Natural killer cell treated with Interleukin-12 subunit alpha and Interleukin-12 subunit beta and Interleukin-15 and Interleukin-18, amount 100 ng/mL, for 72 hours (primary cell): ENCODE results near the gene IL21R. TPM values are rescaled to one million over a fixed set of nuclear protein-coding genes. Genes with fewer than 3 reads are reported as not detected.

Experiments used
- ATAC-seq, 2 donors: fragments of 150-1000 bp; cut with Tn5 transposase in 1 of 2; sonication (Bioruptor Pico), chemical (Tn5 transposase) in 1 of 2; 2 replicates each; pipeline ENCODE4 v1.10.0; 2021
- DNase-seq: peaks from one replicate; pipeline ENCODE4 v3.0.0; 2022; ENCODE audit warnings: low spot score
- H3K27ac Mint-ChIP-seq, 2 donors: 1 replicate in 1 of 2; 2 replicates in 1 of 2; pipeline ENCODE4 v1.8.0; 2022; ENCODE audit warnings: mixed read lengths in 2 of 2, mild to moderate bottlenecking in 1 of 2, moderate library complexity in 1 of 2
- H3K27me3 Mint-ChIP-seq, 2 donors: 1 replicate in 1 of 2; 2 replicates in 1 of 2; pipeline ENCODE4 v1.8.0; 2022; ENCODE audit warnings: mixed read lengths in 2 of 2
- H3K36me3 Mint-ChIP-seq: one replicate; pipeline ENCODE4 v1.8.0; 2022; ENCODE audit warnings: mixed read lengths
- H3K4me1 Mint-ChIP-seq, 2 donors: 1 replicate in 1 of 2; 2 replicates in 1 of 2; pipeline ENCODE4 v1.8.0; 2022; ENCODE audit warnings: low read depth in 2 of 2, mixed read lengths in 2 of 2, mild to moderate bottlenecking in 1 of 2
- H3K4me3 Mint-ChIP-seq: one replicate; pipeline ENCODE4 v1.8.0; 2022; ENCODE audit warnings: mixed read lengths
- H3K9me3 Mint-ChIP-seq: 2 replicates; pipeline ENCODE4 v1.8.0; 2022; ENCODE audit warnings: mixed read lengths
- total RNA-seq, 2 donors: library from RNA; stranded (reverse); gene quantifications; one replicate each; pipeline ENCODE4 v1.2.3, GENCODE V29; 2022

The IL21R gene
- total RNA-seq, 2 donors from 2014 or later: 58.3 to 64.4 TPM

GRCh38 chr16:27410761-27411160, 8.8 kb downstream of the IL21R start:
- Mint-ChIP-seq H3K4me3 (peak overlapping the region; percentile 53), H3K4me1 (peaks cover 67 to 84% of the 10 kb centered on the region in 2 donors)

GRCh38 chr16:27413956-27414355, 12.0 kb downstream of the IL21R start:
- peak overlapping the region; percentile 39 for H3K4me3 Mint-ChIP-seq
- peaks cover 53 to 68% of the 10 kb centered on the region in 2 donors for H3K4me1 Mint-ChIP-seq
- no peaks in the 10 kb centered on the region for H3K9me3 Mint-ChIP-seq
- peaks cover 53% of the 10 kb centered on the region for H3K36me3 Mint-ChIP-seq
- DNase-seq (no peak), ATAC-seq (no peak)
- peak overlapping the region in 1 of 2 donors; percentile 98 for H3K27ac Mint-ChIP-seq
- H3K27me3 Mint-ChIP-seq: no peaks in the 10 kb centered on the region

More at GRCh38 chr16:27410761-27411160, 8.8 kb downstream of the IL21R start:
- Mint-ChIP-seq H3K36me3 (peaks cover 44% of the 10 kb centered on the region), H3K27me3 (no peaks in the 10 kb centered on the region), H3K9me3 (peaks cover 5% of the 10 kb centered on the region), H3K27ac (peak overlapping the region; percentile 85 to 90)
- ATAC-seq (no peak), DNase-seq (no peak)

GRCh38 chr16:27414788-27415431, 12.9 kb downstream of the IL21R start:
- Mint-ChIP-seq H3K4me1 (peaks cover 57 to 68% of the 10 kb centered on the region in 2 donors), H3K4me3 (peak overlapping the region; percentile 50), H3K27ac (peak overlapping the region; percentile 78 to 98), H3K36me3 (peaks cover 57% of the 10 kb centered on the region), H3K27me3 (no peaks in the 10 kb centered on the region), H3K9me3 (no peaks in the 10 kb centered on the region)
- ATAC-seq (peak; percentile 21 to 65), DNase-seq (no peak)

- Mint-ChIP-seq H3K36me3 (peaks cover 64% of the 10 kb centered on the region), H3K27me3 (no peaks in the 10 kb centered on the region), H3K4me1 (peaks cover 52 to 54% of the 10 kb centered on the region in 2 donors), H3K27ac (peak overlapping the region; percentile 84 to 98), H3K9me3 (peaks cover 4% of the 10 kb centered on the region), H3K4me3 (peak overlapping the region; percentile 57)
- no peak for DNase-seq
- peak; percentile 95 to 96 for ATAC-seq
Observed at GRCh38 chr16:27417047-27417671, 15.2 kb downstream of the IL21R start.

GRCh38 chr16:27421961-27422740, 20.2 kb downstream of the IL21R start:
- peaks cover 51 to 53% of the 10 kb centered on the region in 2 donors for H3K4me1 Mint-ChIP-seq
- no peak overlapping the region for H3K4me3 Mint-ChIP-seq
- peak overlapping the region in 1 of 2 donors; percentile 17 for H3K27ac Mint-ChIP-seq
- H3K36me3 Mint-ChIP-seq: peaks cover 56% of the 10 kb centered on the region
- H3K9me3 Mint-ChIP-seq: peaks cover 7% of the 10 kb centered on the region
- DNase-seq: no peak
- no peaks in the 10 kb centered on the region for H3K27me3 Mint-ChIP-seq
- ATAC-seq: no peak

GRCh38 chr16:27424772-27425498, 23.0 kb downstream of the IL21R start:
- ATAC-seq (no peak), DNase-seq (peak; percentile 44)
- H3K27ac Mint-ChIP-seq: peak overlapping the region; percentile 48 to 95
- no peaks in the 10 kb centered on the region for H3K27me3 Mint-ChIP-seq
- H3K9me3 Mint-ChIP-seq: peaks cover 7% of the 10 kb centered on the region
- peaks cover 47% of the 10 kb centered on the region for H3K36me3 Mint-ChIP-seq
- H3K4me1 Mint-ChIP-seq: peaks cover 54 to 60% of the 10 kb centered on the region in 2 donors
- H3K4me3 Mint-ChIP-seq: no peak overlapping the region

- peaks cover 56 to 68% of the 10 kb centered on the region in 2 donors for H3K4me1 Mint-ChIP-seq
- H3K27me3 Mint-ChIP-seq: no peaks in the 10 kb centered on the region
- peak overlapping the region; percentile 93 to 95 for H3K27ac Mint-ChIP-seq
- peaks cover 5% of the 10 kb centered on the region for H3K9me3 Mint-ChIP-seq
- H3K4me3 Mint-ChIP-seq: peak overlapping the region; percentile 74
- ATAC-seq (no peak), DNase-seq (no peak)
- H3K36me3 Mint-ChIP-seq: peaks cover 36% of the 10 kb centered on the region
Observed at GRCh38 chr16:27425961-27426360, 24.0 kb downstream of the IL21R start.

- Mint-ChIP-seq H3K36me3 (peaks cover 32% of the 10 kb centered on the region), H3K4me3 (peak overlapping the region; percentile 74), H3K4me1 (peaks cover 58 to 72% of the 10 kb centered on the region in 2 donors), H3K9me3 (peaks cover 4% of the 10 kb centered on the region), H3K27me3 (no peaks in the 10 kb centered on the region), H3K27ac (peak overlapping the region; percentile 93 to 95)
- peak; percentile 92 to 95 for ATAC-seq
- DNase-seq: peak; percentile 90
Observed at GRCh38 chr16:27426423-27427408, 24.7 kb downstream of the IL21R start.

- Mint-ChIP-seq H3K27me3 (no peaks in the 10 kb centered on the region), H3K36me3 (peaks cover 24% of the 10 kb centered on the region), H3K4me3 (peak overlapping the region; percentile 74), H3K27ac (peak overlapping the region; percentile 93 to 95), H3K9me3 (no peaks in the 10 kb centered on the region), H3K4me1 (peaks cover 60 to 74% of the 10 kb centered on the region in 2 donors)
- peak; percentile 57 for DNase-seq
- no peak for ATAC-seq
Observed at GRCh38 chr16:27427538-27427937, 25.6 kb downstream of the IL21R start.

GRCh38 chr16:27428026-27428785, 26.2 kb downstream of the IL21R start:
- ATAC-seq: no peak
- Mint-ChIP-seq H3K9me3 (no peaks in the 10 kb centered on the region), H3K27ac (peak overlapping the region; percentile 93 to 95), H3K4me3 (peak overlapping the region; percentile 51), H3K36me3 (peaks cover 22% of the 10 kb centered on the region), H3K4me1 (peaks cover 67 to 79% of the 10 kb centered on the region in 2 donors), H3K27me3 (no peaks in the 10 kb centered on the region)
- peak; percentile 41 for DNase-seq

GRCh38 chr16:27429330-27429871, 27.4 kb downstream of the IL21R start:
- peak; percentile 37 for DNase-seq
- Mint-ChIP-seq H3K4me3 (peak overlapping the region; percentile 21), H3K36me3 (peaks cover 13% of the 10 kb centered on the region)

More at GRCh38 chr16:27429330-27429871, 27.4 kb downstream of the IL21R start:
- Mint-ChIP-seq H3K9me3 (no peaks in the 10 kb centered on the region), H3K4me1 (peaks cover 64 to 67% of the 10 kb centered on the region in 2 donors), H3K27ac (peak overlapping the region; percentile 31 to 95), H3K27me3 (no peaks in the 10 kb centered on the region)
- no peak for ATAC-seq
